Transverse colon (tissue), 4 donors: Measurements from ENCODE around the gene ZNF146. TPM values are rescaled to one million over a fixed set of nuclear protein-coding genes. Genes with fewer than 3 reads are reported as not detected.

Experiments
- DNase-seq: peaks from one replicate; pipeline ENCODE4 v3.0.0-alpha.2; 2019
- H3K27ac ChIP-seq, 4 donors: fragments of 200-600 bp; sonication (generic); 2 replicates each; pipeline ENCODE4 v1.5.1; 2016 to 2018; ENCODE audit warnings: inconsistent platforms in 4 of 4
- H3K27me3 ChIP-seq: fragments of 200-600 bp; sonication (generic); 2 replicates; pipeline ENCODE4 v1.5.1; 2017; ENCODE audit warnings: inconsistent platforms
- H3K36me3 ChIP-seq, 4 donors: fragments of 200-600 bp; sonication (generic); 2 replicates each; pipeline ENCODE4 v1.5.1; 2017 to 2019; ENCODE audit warnings: inconsistent platforms in 4 of 4
- H3K4me1 ChIP-seq, 4 donors: fragments of 200-600 bp; sonication (generic); 2 replicates each; pipeline ENCODE4 v1.5.1; 2017 to 2020; ENCODE audit warnings: inconsistent platforms in 4 of 4
- H3K4me3 ChIP-seq, 4 donors: fragments of 200-600 bp; sonication (generic); 1 replicate in 1 of 4; 2 replicates in 3 of 4; pipeline versions ENCODE4 v1.5.1 to v1.6.1; 2017 to 2019; ENCODE audit warnings: inconsistent platforms in 4 of 4
- H3K9me3 ChIP-seq, 2 donors: fragments of 200-600 bp; sonication (generic); 2 replicates each; pipeline ENCODE4 v1.5.1; 2017 to 2019; ENCODE audit warnings: inconsistent platforms in 2 of 2
- EP300 ChIP-seq: sonication (generic); formaldehyde crosslinking; IDR thresholded peaks from one replicate; pipeline ENCODE4 v1.6.1; 2017; ENCODE audit warnings: antibody characterized with exemption, low read depth
- POLR2A ChIP-seq: fragments of 450-650 bp; IDR thresholded peaks from one replicate; pipeline ENCODE4 v1.6.1; 2016; ENCODE audit warnings: antibody characterized with exemption, mild to moderate bottlenecking, moderate library complexity
- POLR2AphosphoS5 ChIP-seq, 3 donors: sonication (generic); formaldehyde crosslinking; IDR thresholded peaks; one replicate each; pipeline ENCODE4 v1.6.1; 2016; ENCODE audit warnings: antibody characterized with exemption in 3 of 3
- WGBS, 2 donors: methylation state at CpG; one replicate each; pipeline ENCODE4 v1.1.5; 2018; ENCODE audit warnings: low coverage in 1 of 2; 5-methylcytosine and 5-hydroxymethylcytosine counted together
- in situ Hi-C, 4 donors: fragments of 200-750 bp; cut with MboI; loops; one replicate each; pipeline versions ENCODE4 v1.15.0 to v1.15.1; 2017; ENCODE audit warnings: low sequenced_read_pairs in 3 of 4, low pct_ligation_motif_present in 1 of 4, low pct_unique_long_range_greater_than_20kb in 1 of 4
- intact Hi-C: fragments of 100-400 bp; cut with DNase I; formaldehyde crosslinking; loops from one replicate; pipeline ENCODE4 v1.15.1; 2023; ENCODE audit warnings: low total_unique reads
- total RNA-seq, 4 donors: library from RNA; depleted of rRNA; stranded (reverse); fragments of >200 nt; gene quantifications; one replicate each; pipeline ENCODE4 v1.1.0, GENCODE V29; 2016
- TF ChIP-seq, protein P1 (sequence below), 5 experiments: fragments of 200-600 bp in 3 of 5; fragments of 450-650 bp in 2 of 5; sonication (generic) in 3 of 5; IDR thresholded peaks; 1 replicate in 2 of 5; 2 replicates in 3 of 5; pipeline ENCODE4 v1.5.1; 2016 to 2017; ENCODE audit warnings: antibody characterized with exemption in 5 of 5, inconsistent platforms in 3 of 5, mild to moderate bottlenecking in 2 of 5, moderate library complexity in 1 of 5

The ZNF146 gene
- total RNA-seq, 4 donors from 2014 or later, result 10.8 to 105 (median 52.2) TPM

DNA sequence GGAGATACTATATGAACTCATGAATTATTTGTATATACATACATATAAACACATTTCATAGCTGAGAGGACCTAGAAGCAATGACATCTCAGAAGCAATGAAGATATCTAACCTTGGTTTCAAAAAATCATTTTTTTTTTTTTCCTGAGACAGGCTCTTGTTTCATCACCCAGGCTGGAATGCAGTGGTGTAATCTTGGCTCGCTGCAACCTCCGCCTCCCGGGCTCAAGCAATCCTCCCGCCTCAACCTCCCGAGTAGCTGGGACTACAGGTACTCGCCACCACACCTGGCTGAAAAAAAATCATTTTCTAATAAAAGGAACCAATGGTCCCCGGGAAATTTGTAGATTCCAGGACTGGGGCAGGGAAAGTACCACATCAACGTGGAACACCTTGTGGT is 4.4 kb upstream of the ZNF146 start:
- Histone ChIP-seq H3K27ac (no peak overlapping the region), H3K4me1 (peaks cover under 1 to 4% (median 3%) of the 10 kb centered on the region in 4 donors), H3K27me3 (no peaks in the 10 kb centered on the region), H3K36me3 (peaks cover 0 to 4% (median 0%) of the 10 kb centered on the region in 4 donors), H3K4me3 (no peak overlapping the region), H3K9me3 (no peaks in the 10 kb centered on the region)
- 89 to 100% methylated on average over 1 to 8 of the region's 8 CpGs for WGBS, 2 donors
- TF ChIP-seq POLR2A (no peak), EP300 (no peak), POLR2AphosphoS5 (IDR thresholded peaks at IDR 0.05) (no peak)
- TF ChIP-seq, protein P1, sequence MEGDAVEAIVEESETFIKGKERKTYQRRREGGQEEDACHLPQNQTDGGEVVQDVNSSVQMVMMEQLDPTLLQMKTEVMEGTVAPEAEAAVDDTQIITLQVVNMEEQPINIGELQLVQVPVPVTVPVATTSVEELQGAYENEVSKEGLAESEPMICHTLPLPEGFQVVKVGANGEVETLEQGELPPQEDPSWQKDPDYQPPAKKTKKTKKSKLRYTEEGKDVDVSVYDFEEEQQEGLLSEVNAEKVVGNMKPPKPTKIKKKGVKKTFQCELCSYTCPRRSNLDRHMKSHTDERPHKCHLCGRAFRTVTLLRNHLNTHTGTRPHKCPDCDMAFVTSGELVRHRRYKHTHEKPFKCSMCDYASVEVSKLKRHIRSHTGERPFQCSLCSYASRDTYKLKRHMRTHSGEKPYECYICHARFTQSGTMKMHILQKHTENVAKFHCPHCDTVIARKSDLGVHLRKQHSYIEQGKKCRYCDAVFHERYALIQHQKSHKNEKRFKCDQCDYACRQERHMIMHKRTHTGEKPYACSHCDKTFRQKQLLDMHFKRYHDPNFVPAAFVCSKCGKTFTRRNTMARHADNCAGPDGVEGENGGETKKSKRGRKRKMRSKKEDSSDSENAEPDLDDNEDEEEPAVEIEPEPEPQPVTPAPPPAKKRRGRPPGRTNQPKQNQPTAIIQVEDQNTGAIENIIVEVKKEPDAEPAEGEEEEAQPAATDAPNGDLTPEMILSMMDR (IDR thresholded peaks at IDR 0.05), result no peak
- intact Hi-C loops (no loop called here), in situ Hi-C loops (loop anchor here in 1 of 4 donors (25.0 kb wide), 1 partner anchor 277 kb away; the partner anchor contains the start of gene ZNF566)
- DNase-seq, result no peak

DNA sequence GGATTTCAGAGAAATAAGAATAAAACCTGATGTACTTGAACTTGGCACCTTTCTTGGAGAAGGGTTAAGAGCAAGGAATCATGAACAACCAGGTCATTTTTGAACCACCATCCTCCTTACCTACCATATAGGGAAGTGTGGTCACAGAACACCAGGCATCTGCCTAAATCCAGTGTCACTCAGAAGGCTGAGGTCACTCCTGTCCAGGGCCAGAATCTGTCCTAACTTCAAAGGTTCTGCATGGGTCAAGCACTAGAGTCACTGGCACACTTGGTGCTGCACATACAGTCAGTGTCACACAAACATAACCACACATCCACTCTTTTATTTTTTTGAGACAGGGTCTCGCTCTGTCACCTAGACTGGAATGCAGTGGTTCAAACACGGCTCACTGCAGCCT is 2.0 kb upstream of the ZNF146 start:
- DNase-seq, result no peak
- WGBS, 2 donors, result 94 to 100% methylated on average over 1 to 2 of the region's 2 CpGs
- Histone ChIP-seq H3K27me3 (no peaks in the 10 kb centered on the region), H3K4me1 (peaks cover 4 to 16% (median 9%) of the 10 kb centered on the region in 4 donors), H3K9me3 (no peaks in the 10 kb centered on the region), H3K4me3 (no peak overlapping the region), H3K27ac (no peak overlapping the region), H3K36me3 (peaks cover 0 to 4% (median 0%) of the 10 kb centered on the region in 4 donors)
- TF ChIP-seq POLR2A (no peak), EP300 (no peak)
- in situ Hi-C loops (loop anchor here in 1 of 4 donors (25.0 kb wide), 1 partner anchor 274 kb away; the partner anchor contains the start of gene ZNF566), intact Hi-C loops (no loop called here)

DNA sequence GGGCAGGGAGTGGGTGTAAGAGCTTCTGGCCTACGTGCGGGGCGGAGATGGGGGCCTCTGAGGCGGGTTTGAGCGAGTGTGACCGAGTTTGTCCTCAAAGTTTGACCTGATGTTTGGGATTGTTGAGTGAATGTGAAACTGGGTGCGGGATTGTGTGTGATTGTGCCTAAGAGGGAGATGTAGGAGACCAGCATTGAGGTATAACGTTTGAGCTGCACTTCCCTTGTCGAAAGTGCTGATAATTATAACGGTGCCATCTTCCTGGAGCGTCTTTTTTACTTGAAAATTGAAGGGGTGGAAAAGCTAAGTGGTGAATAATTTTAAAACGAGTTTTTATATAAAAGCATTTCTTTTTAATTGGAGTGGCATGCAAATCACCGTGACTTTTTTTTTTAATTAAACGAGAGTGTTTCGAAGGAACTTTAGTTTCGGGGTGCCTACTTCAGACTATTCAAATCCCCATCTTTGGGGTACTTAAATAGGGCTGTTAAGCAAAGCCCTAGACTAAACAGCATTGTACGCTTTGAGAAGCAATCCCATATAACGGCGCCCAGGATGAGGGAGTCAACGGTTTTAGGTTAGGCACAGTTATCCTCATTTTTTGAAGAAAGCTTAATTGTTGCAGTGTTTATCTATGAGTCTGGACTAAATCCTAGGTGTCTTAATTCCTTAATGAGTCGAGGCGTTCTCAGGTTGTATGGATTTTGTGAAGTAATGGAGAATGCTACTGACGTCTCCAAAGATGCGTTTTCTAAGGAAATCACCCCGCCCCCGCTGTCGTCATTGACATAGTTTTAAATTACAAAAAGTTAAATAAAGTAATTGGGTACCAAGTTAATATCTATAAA is 594 bp downstream of the ZNF146 start:
- 2 to 6% methylated on average over 20 to 27 of the region's 27 CpGs for WGBS, 2 donors
- peak; percentile 9 for DNase-seq
- Histone ChIP-seq H3K27me3 (no peaks in the 10 kb centered on the region), H3K9me3 (no peaks in the 10 kb centered on the region), H3K4me1 (peaks cover 4 to 17% (median 10%) of the 10 kb centered on the region in 4 donors), H3K4me3 (peak overlapping the region; percentile 65 to 87 (median 75)), H3K36me3 (peaks cover 0 to 13% (median 3%) of the 10 kb centered on the region in 4 donors), H3K27ac (peak overlapping the region; percentile 90 to 93 (median 92))
- in situ Hi-C loops (loop anchor here in 1 of 4 donors (25.0 kb wide), 1 partner anchor 272 kb away; the partner anchor contains the start of gene ZNF566), intact Hi-C loops (no loop called here)
- TF ChIP-seq, protein P1 (IDR thresholded peaks at IDR 0.05), result no peak
- TF ChIP-seq POLR2AphosphoS5 (IDR thresholded peaks at IDR 0.05), result no peak
- no peak for TF ChIP-seq EP300
- no peak for TF ChIP-seq POLR2A

DNA sequence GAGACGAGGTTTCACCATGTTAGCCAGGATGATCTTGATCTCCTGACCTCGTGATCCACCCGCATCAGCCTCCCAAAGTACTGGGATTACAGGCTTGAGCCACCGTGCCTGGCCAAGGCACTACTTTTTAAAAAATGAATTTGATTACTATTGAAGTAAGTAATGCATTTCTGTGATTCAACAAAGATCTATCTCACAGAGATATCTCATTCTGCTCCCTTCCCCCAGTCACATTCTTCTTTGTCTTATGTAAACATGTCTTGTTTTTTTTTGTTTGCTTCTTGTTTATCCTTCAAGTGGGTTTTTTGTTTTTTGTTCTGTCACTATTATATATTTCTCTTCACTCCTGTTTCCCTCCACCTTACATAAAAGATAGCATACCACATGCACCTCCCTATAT is 6.6 kb downstream of the ZNF146 start:
- H3K27ac ChIP-seq, result no peak overlapping the region
- WGBS, 2 donors, result 94 to 100% methylated on average over 1 to 4 of the region's 4 CpGs
- DNase-seq, result no peak
- peaks cover 0 to 67% (median 15%) of the 10 kb centered on the region in 4 donors for H3K36me3 ChIP-seq
- H3K9me3 ChIP-seq, result no peaks in the 10 kb centered on the region
- intact Hi-C loops, result no loop called here
- in situ Hi-C loops, result loop anchor here in 1 of 4 donors (25.0 kb wide), 1 partner anchor 266 kb away; the partner anchor contains the start of gene ZNF566
- no peaks in the 10 kb centered on the region for H3K27me3 ChIP-seq
- peaks cover 0 to 33% (median 6%) of the 10 kb centered on the region in 4 donors for H3K4me1 ChIP-seq
- TF ChIP-seq, protein P1 (IDR thresholded peaks at IDR 0.05), result no peak
- no peak for TF ChIP-seq POLR2A
- TF ChIP-seq POLR2AphosphoS5 (IDR thresholded peaks at IDR 0.05), result no peak
- TF ChIP-seq EP300, result no peak
- H3K4me3 ChIP-seq, result no peak overlapping the region
